Effector memory CD8-positive, alpha-beta T cell (primary cell): Measurements from ENCODE around the gene NMUR2.

Source experiments
- ATAC-seq: fragments of 150-1000 bp; cut with Tn5 transposase; replicated peaks from 2 replicates; pipeline ENCODE4 v1.10.0; 2021; ENCODE audit warnings: mild to moderate bottlenecking, moderate library complexity
- DNase-seq, 3 experiments: peaks; one replicate each; pipeline ENCODE4 v3.0.0; 2021
- H3K27ac Mint-ChIP-seq, 2 donors: one replicate each; pipeline ENCODE4 v1.8.0; 2022; ENCODE audit warnings: mild to moderate bottlenecking in 2 of 2, mixed read lengths in 2 of 2, moderate library complexity in 2 of 2
- H3K27me3 Mint-ChIP-seq, 2 donors: one replicate each; pipeline ENCODE4 v1.8.0; 2022; ENCODE audit warnings: mixed read lengths in 2 of 2
- H3K36me3 Mint-ChIP-seq: one replicate; pipeline ENCODE4 v1.8.0; 2022; ENCODE audit warnings: mild to moderate bottlenecking, moderate library complexity, mixed read lengths; ENCODE audit not compliant: insufficient read depth
- H3K4me1 Mint-ChIP-seq, 2 donors: one replicate each; pipeline ENCODE4 v1.8.0; 2022; ENCODE audit warnings: low read depth in 2 of 2, mixed read lengths in 2 of 2
- H3K4me3 Mint-ChIP-seq, 2 donors: one replicate each; pipeline ENCODE4 v1.8.0; 2022; ENCODE audit warnings: mild to moderate bottlenecking in 2 of 2, mixed read lengths in 2 of 2, moderate library complexity in 2 of 2
- H3K9me3 Mint-ChIP-seq, 2 donors: one replicate each; pipeline ENCODE4 v1.8.0; 2022; ENCODE audit warnings: mixed read lengths in 2 of 2

NMUR2 gene

GRCh38 chr5:152393441-152393840 is 11.6 kb downstream of the NMUR2 start:
- Mint-ChIP-seq H3K27ac (no peak overlapping the region), H3K4me1 (no peaks in the 10 kb centered on the region), H3K4me3 (no peak overlapping the region), H3K9me3 (peaks cover 0 to 1% of the 10 kb centered on the region in 2 donors), H3K27me3 (peaks cover 0 to 10% of the 10 kb centered on the region in 2 donors), H3K36me3 (no peaks in the 10 kb centered on the region)
- DNase-seq, result no peak
- no peak for ATAC-seq

- no peak overlapping the region for H3K27ac Mint-ChIP-seq
- H3K4me3 Mint-ChIP-seq, result no peak overlapping the region
- H3K27me3 Mint-ChIP-seq, result peaks cover 0 to 6% of the 10 kb centered on the region in 2 donors
- DNase-seq, result no peak
- peaks cover 0 to 3% of the 10 kb centered on the region in 2 donors for H3K9me3 Mint-ChIP-seq
- no peaks in the 10 kb centered on the region for H3K4me1 Mint-ChIP-seq
- ATAC-seq, result no peak
- no peaks in the 10 kb centered on the region for H3K36me3 Mint-ChIP-seq
Measured at GRCh38 chr5:152389208-152389849, 15.8 kb downstream of the NMUR2 start.

DNA sequence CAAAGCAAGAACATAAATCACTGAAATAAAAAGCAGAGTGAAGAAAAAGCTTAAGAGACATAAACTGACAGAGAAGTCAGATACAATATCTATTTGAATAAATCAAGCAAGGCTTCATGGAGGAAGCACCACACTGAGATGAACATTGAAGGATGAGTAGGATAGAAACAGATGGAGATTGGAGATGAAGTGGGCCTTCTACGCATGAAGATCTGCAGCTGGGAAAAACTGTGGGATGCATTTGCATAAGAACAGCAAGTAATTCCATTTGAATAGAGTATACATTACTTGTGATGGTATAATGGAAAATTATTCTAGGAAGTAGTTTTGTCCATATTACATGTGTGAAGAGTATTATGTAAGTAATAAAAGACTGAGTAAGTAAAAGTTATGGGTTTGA is 16.5 kb downstream of the NMUR2 start:
- H3K27ac Mint-ChIP-seq, result no peak overlapping the region
- H3K4me1 Mint-ChIP-seq, result no peaks in the 10 kb centered on the region
- ATAC-seq (no peak), DNase-seq (no peak)
- peaks cover 0 to 6% of the 10 kb centered on the region in 2 donors for H3K27me3 Mint-ChIP-seq
- H3K4me3 Mint-ChIP-seq, result no peak overlapping the region
- peaks cover 0 to 3% of the 10 kb centered on the region in 2 donors for H3K9me3 Mint-ChIP-seq
- no peaks in the 10 kb centered on the region for H3K36me3 Mint-ChIP-seq

GRCh38 chr5:152380415-152381123 is 24.5 kb downstream of the NMUR2 start:
- peaks cover 0 to 11% of the 10 kb centered on the region in 2 donors for H3K27me3 Mint-ChIP-seq

DNA sequence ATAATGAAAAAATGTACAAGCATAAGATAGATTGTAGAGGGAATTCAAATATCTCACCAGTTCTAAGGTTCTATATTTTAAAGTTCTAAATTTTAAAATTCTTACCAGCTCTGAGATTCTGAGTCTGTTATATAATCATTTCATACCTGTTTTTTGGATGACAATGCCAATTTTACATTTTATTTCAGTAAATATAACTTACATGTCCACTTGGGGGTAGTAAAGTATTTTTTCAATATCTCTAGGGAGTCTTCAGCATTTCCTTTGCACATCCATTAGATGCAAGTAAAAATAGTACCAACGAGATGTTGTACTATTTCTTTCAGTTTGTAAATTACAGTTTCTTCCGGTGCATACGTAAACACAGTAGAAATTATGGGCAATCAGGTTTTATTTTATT is 25.7 kb downstream of the NMUR2 start:
- ATAC-seq (no peak), DNase-seq (no peak)
- no peak overlapping the region for H3K27ac Mint-ChIP-seq
- no peak overlapping the region for H3K4me3 Mint-ChIP-seq
- H3K36me3 Mint-ChIP-seq, result peaks cover 3% of the 10 kb centered on the region
- peaks cover 0 to 14% of the 10 kb centered on the region in 2 donors for H3K27me3 Mint-ChIP-seq
- H3K9me3 Mint-ChIP-seq, result no peaks in the 10 kb centered on the region
- no peaks in the 10 kb centered on the region for H3K4me1 Mint-ChIP-seq

More at GRCh38 chr5:152380415-152381123, 24.5 kb downstream of the NMUR2 start:
- Mint-ChIP-seq H3K36me3 (peaks cover 3% of the 10 kb centered on the region), H3K9me3 (no peaks in the 10 kb centered on the region), H3K4me3 (no peak overlapping the region), H3K27ac (no peak overlapping the region), H3K4me1 (no peaks in the 10 kb centered on the region)
- no peak for ATAC-seq
- DNase-seq, result no peak

- DNase-seq, result no peak
Measured at GRCh38 chr5:152378730-152379129, 26.3 kb downstream of the NMUR2 start.

DNA sequence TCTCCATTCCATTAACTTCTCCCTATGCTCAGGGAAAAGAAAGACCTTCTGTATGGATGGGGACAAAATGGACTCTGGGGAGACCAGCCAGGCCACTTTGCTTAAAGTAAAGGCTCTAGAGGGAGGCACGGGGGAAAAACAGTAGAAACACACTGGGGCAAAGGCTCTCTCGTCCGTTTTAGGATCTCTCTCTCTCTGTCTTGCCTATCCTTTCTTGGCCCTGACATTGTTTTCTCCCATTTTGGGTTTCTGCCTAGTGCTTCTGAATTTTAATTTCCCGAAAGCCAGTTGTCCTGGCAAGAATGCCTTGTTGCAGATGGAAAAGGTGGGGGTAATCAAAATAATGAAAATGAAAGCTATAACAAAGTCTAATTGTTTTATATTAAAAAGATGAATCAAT is 28.2 kb downstream of the NMUR2 start:
- Mint-ChIP-seq H3K36me3 (peaks cover 3% of the 10 kb centered on the region), H3K9me3 (no peaks in the 10 kb centered on the region), H3K4me1 (no peaks in the 10 kb centered on the region), H3K27me3 (peaks cover 0 to 14% of the 10 kb centered on the region in 2 donors), H3K4me3 (no peak overlapping the region), H3K27ac (no peak overlapping the region)
- DNase-seq (no peak), ATAC-seq (no peak)

More at GRCh38 chr5:152378730-152379129, 26.3 kb downstream of the NMUR2 start:
- no peaks in the 10 kb centered on the region for H3K9me3 Mint-ChIP-seq
- H3K4me3 Mint-ChIP-seq, result no peak overlapping the region
- no peak overlapping the region for H3K27ac Mint-ChIP-seq
- H3K36me3 Mint-ChIP-seq, result peaks cover 3% of the 10 kb centered on the region
- no peak for ATAC-seq
- peaks cover 0 to 14% of the 10 kb centered on the region in 2 donors for H3K27me3 Mint-ChIP-seq
- no peaks in the 10 kb centered on the region for H3K4me1 Mint-ChIP-seq

DNA sequence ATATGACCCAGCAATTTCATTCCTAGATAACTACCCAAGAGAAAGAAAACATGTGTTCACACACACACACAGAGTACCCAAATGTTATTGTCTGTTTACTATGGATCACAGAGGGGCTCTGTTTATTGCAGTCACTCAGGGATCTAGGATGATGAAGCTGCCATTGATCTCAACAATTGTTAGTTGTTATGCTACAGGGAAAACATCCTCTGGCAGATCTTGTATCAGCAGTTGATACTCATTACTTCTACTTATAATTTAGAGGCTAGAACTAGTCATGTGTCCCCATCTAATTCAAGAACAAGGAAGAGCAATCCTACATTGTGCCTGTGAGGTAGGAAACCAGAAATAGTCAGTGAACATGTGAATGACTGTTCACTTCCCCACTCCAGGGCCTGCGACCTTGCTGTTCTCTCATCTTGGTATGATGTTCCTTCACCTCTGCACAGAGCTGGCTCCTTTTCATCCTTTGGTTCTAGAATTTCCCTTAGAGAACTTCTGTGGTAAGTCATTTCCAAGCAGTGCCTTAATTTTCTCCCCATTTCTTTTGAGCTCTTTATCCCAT is 30.3 kb downstream of the NMUR2 start:
- ATAC-seq, result no peak
- no peak for DNase-seq
- Mint-ChIP-seq H3K27me3 (peaks cover 0 to 14% of the 10 kb centered on the region in 2 donors), H3K36me3 (no peaks in the 10 kb centered on the region), H3K4me3 (no peak overlapping the region), H3K4me1 (no peaks in the 10 kb centered on the region), H3K27ac (no peak overlapping the region), H3K9me3 (no peaks in the 10 kb centered on the region)

DNA sequence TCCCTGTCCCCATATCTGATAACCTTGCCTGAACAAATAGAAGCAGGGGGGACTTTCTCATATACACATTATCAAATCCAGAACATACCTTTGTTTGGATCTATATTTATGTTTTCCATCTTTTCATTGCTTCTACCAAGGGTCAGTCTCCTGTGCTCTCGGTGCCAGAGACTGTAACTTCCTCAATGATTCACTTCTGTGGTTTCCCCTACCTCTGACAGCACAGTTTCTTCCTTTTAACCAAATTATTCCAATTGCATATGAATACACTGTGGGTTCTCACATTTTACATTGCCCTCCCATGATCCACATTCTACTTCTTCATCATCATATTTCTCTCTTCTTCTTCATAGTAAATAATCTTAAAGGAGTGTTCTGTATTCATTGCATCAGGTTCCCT is 32.2 kb downstream of the NMUR2 start:
- no peak overlapping the region for H3K4me3 Mint-ChIP-seq
- H3K27ac Mint-ChIP-seq, result no peak overlapping the region
- no peaks in the 10 kb centered on the region for H3K4me1 Mint-ChIP-seq
- peaks cover 0 to 14% of the 10 kb centered on the region in 2 donors for H3K27me3 Mint-ChIP-seq
- H3K36me3 Mint-ChIP-seq, result no peaks in the 10 kb centered on the region
- DNase-seq (no peak), ATAC-seq (no peak)
- no peaks in the 10 kb centered on the region for H3K9me3 Mint-ChIP-seq

DNA sequence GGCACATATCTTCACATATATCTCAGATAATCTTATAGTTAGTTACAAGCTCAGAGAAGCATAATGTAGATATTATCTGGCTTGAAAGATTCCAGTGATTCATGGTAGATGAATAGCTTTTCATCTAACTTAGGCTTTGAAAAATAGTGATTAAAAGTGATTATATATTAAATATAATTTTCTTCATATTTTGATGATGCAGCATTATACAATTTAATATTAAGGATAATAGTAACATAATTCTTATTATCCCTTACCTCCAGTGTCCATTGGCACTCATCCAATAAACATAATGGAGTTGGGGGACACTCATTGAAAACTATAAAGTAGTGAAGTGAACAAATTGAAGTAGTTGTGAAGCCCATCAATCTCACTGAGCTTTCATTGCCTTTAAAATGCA is 35.8 kb downstream of the NMUR2 start:
- Mint-ChIP-seq H3K4me3 (no peak overlapping the region), H3K36me3 (no peaks in the 10 kb centered on the region), H3K27ac (no peak overlapping the region), H3K4me1 (no peaks in the 10 kb centered on the region), H3K9me3 (no peaks in the 10 kb centered on the region), H3K27me3 (no peaks in the 10 kb centered on the region)
- ATAC-seq (no peak), DNase-seq (no peak)

DNA sequence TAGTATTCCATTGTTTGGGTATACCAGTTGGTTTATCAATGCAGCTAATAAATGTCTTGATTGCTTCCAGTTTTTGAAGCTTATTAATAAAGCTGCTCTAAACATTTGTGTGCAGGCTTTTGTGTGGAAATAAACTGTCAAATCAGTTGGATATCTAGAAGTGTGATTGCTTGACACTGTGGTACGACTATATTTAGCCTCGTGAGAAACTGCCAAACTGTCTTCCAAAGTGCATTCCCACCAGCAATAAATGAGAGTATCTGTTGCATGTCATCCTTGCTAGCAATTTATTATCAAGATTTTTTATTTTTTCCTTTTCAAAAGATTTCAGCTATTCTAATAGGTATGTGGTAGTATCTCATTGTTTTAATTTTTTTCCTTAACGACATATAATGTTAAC is 37.5 kb downstream of the NMUR2 start:
- H3K4me1 Mint-ChIP-seq, result no peaks in the 10 kb centered on the region
- no peaks in the 10 kb centered on the region for H3K36me3 Mint-ChIP-seq
- DNase-seq (no peak), ATAC-seq (no peak)
- no peak overlapping the region for H3K27ac Mint-ChIP-seq
- H3K9me3 Mint-ChIP-seq, result no peaks in the 10 kb centered on the region
- H3K27me3 Mint-ChIP-seq, result peaks cover 0 to 10% of the 10 kb centered on the region in 2 donors
- no peak overlapping the region for H3K4me3 Mint-ChIP-seq

- no peaks in the 10 kb centered on the region for H3K9me3 Mint-ChIP-seq
- no peaks in the 10 kb centered on the region for H3K36me3 Mint-ChIP-seq
- H3K27me3 Mint-ChIP-seq, result peaks cover 0 to 10% of the 10 kb centered on the region in 2 donors
- DNase-seq, result no peak
- H3K27ac Mint-ChIP-seq, result no peak overlapping the region
- ATAC-seq, result no peak
- H3K4me1 Mint-ChIP-seq, result no peaks in the 10 kb centered on the region
- no peak overlapping the region for H3K4me3 Mint-ChIP-seq
Measured at GRCh38 chr5:152366716-152367115, 38.4 kb downstream of the NMUR2 start.

DNA sequence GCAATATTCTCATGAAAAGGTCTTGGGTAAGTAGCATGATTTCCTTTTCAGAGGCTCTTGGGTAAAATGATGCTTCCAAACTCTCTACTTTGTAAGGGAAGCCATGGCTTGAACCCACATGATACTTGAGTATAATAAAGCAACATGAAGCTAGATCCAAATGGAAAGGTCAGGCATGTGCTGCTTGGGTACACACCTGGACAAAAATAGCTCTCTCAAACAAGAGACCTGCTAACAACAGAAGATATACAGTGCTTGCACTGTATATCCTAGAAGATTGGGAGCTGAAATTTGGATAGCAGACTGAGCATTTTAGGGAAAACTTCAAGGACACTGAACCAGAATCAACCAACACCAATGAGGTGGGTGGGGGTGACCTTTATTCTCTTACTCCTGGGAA is 40.2 kb downstream of the NMUR2 start:
- H3K36me3 Mint-ChIP-seq, result no peaks in the 10 kb centered on the region
- peaks cover 10 to 21% of the 10 kb centered on the region in 2 donors for H3K27me3 Mint-ChIP-seq
- H3K27ac Mint-ChIP-seq, result no peak overlapping the region
- no peaks in the 10 kb centered on the region for H3K9me3 Mint-ChIP-seq
- H3K4me3 Mint-ChIP-seq, result no peak overlapping the region
- H3K4me1 Mint-ChIP-seq, result no peaks in the 10 kb centered on the region
- ATAC-seq (no peak), DNase-seq (no peak)

DNA sequence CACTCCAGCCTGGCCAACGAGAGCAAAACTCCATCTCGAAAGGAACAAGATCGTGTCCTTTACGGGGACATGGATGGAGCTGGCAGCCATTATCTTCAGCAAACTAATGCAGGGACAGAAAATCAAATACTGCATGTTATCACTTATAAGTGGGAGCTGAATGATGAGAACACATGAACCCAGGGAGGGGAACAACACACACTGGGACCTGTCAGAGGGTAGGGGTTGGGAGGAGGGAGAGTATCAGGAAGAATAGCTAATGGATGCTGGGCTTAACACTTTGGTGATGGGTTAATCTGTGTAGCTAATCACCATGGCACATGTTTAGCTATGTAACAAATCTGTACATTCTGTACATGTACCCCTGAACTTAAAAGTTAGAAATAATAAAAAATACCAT is 40.9 kb downstream of the NMUR2 start:
- DNase-seq, result no peak
- H3K4me3 Mint-ChIP-seq, result no peak overlapping the region
- no peak overlapping the region for H3K27ac Mint-ChIP-seq
- H3K27me3 Mint-ChIP-seq, result peaks cover 10 to 22% of the 10 kb centered on the region in 2 donors
- H3K9me3 Mint-ChIP-seq, result no peaks in the 10 kb centered on the region
- H3K36me3 Mint-ChIP-seq, result no peaks in the 10 kb centered on the region
- H3K4me1 Mint-ChIP-seq, result no peaks in the 10 kb centered on the region
- no peak for ATAC-seq
